ENCODE measurements around the gene SLC30A3. TPM values are rescaled to one million over a fixed set of nuclear protein-coding genes. Genes with fewer than 3 reads are reported as not detected.
A peak's percentile ranks its signal among the peaks of the same experiment; 100 is the strongest.

The SLC30A3 gene
- total and polyA plus RNA-seq, 2 of the 13 experiments (the other 11 are each of a cell fraction or from before 2014, with no cell fraction given), result 0.38 to 0.79 TPM

GRCh38 chr2:27303093-27304025 lies 40.5 kb upstream of the SLC30A3 start:
- peak; percentile 60 for ATAC-seq
- no peaks in the 10 kb centered on the region for H3K36me3 ChIP-seq (replicated peaks in 1 of 2; ENCODE audit: control insufficient read depth in 1 of 2, insufficient read depth in 2 of 2, low read length in 2 of 2)
- H3K27ac ChIP-seq (ENCODE audit: extremely low read length, insufficient read depth, low read length), result peak overlapping the region; percentile 42
- peak; percentile 86 for DNase-seq (ENCODE audit: low spot score)
- H3K9me3 ChIP-seq (ENCODE audit: low read length), result no peaks in the 10 kb centered on the region
- WGBS (ENCODE audit: low lambda C conversion rate), result 2% methylated on average over 25 of the region's 25 CpGs
- ChIA-PET CTCF (ENCODE audit: low intra/inter-chr PET ratio, low total read pairs) (interaction anchor here (0.8 to 2.6 kb wide), 11 partner anchors 10 to 457 kb away, joined by 3 to 38 read pairs (median 5); partner anchors contain the start of gene KHK), POLR2A (interaction anchor here (0.9 to 3.1 kb wide), 20 partner anchors 9 to 252 kb away, joined by 3 to 22 read pairs (median 5); partner anchors contain the start of genes AGBL5, ATRAID, EIF2B4 and GTF3C2)
- in situ Hi-C loops (cut with HindIII; ENCODE audit: extremely low pct_ligation_motif_present, low pct_unique_long_range_greater_than_20kb), result no loop called here
- FAIRE-seq, result peak; percentile 84
- H3K9ac ChIP-seq (ENCODE audit: insufficient read depth, low read depth, low read length), result peak overlapping the region; percentile 67
- peak overlapping the region; percentile 95 for H3K4me2 ChIP-seq (ENCODE audit: low read depth, low read length)
- H3K4me3 ChIP-seq (replicated peaks in 1 of 3; ENCODE audit: insufficient read depth in 1 of 3, low read depth in 2 of 3, low read length in 3 of 3), result peak overlapping the region; percentile 49 to 77 (median 63)
- no peaks in the 10 kb centered on the region for H3K79me2 ChIP-seq (ENCODE audit: insufficient read depth, low read length)
- intact Hi-C loops (cut with micrococcal nuclease; ENCODE audit: unreplicated experiment), result loop anchor here (1.0 kb wide), 4 partner anchors 18 to 53 kb away; no protein-coding TSS in a partner anchor
- no TSS peak for BruUV-seq (replicated peaks)
- peaks cover 0 to 5% of the 10 kb centered on the region in 2 experiments; a peak in 3 of 5 replicates for H3K27me3 ChIP-seq (ENCODE audit: control insufficient read depth in 1 of 2, insufficient read depth in 2 of 2, low read length in 2 of 2)
- peaks cover 33% of the 10 kb centered on the region for H3K4me1 ChIP-seq (ENCODE audit: insufficient read depth, low read length)
- peak overlapping the region; percentile 98 for H2AFZ ChIP-seq (ENCODE audit: low read length)
- H4K20me1 ChIP-seq (ENCODE audit: insufficient read depth, low read length), result no peaks in the 10 kb centered on the region
- TF ChIP-seq HDAC1 (CRISPR knock-in tag; IDR thresholded peaks at IDR 0.05) (peak; percentile 38; the same call in 1 of the 2 replicates), U2AF2 (IDR thresholded peaks at IDR 0.05; ENCODE audit: low read depth, low read length) (no peak), ARID4A (CRISPR knock-in tag; IDR thresholded peaks at IDR 0.05; ENCODE audit: borderline replicate concordance) (peak; percentile 31; the same call in 1 of the 2 replicates), KAT7 (CRISPR knock-in tag; IDR thresholded peaks at IDR 0.05; ENCODE audit: borderline replicate concordance) (no peak), THRA (CRISPR knock-in tag; IDR thresholded peaks at IDR 0.05; ENCODE audit: borderline replicate concordance) (peak; percentile 63; the same call in 1 of the 2 replicates), MEF2D (CRISPR knock-in tag; IDR thresholded peaks at IDR 0.05) (0 out of 2 replicates have a peak, but pooled peaks have one; percentile 64), ZNF670 (CRISPR knock-in tag; IDR thresholded peaks at IDR 0.05; ENCODE audit: borderline replicate concordance) (peak; percentile 39; the same call in 1 of the 2 replicates), HOXA5 (CRISPR knock-in tag; IDR thresholded peaks at IDR 0.05) (no peak), ZNF740 (CRISPR knock-in tag; IDR thresholded peaks at IDR 0.05) (no peak), ZNF251 (CRISPR knock-in tag; IDR thresholded peaks at IDR 0.05) (no peak), ATAD3A (CRISPR knock-in tag; IDR thresholded peaks at IDR 0.05) (no peak), MAF1 (CRISPR knock-in tag; IDR thresholded peaks at IDR 0.05; ENCODE audit: borderline replicate concordance) (no peak), NR2F2 (IDR thresholded peaks at IDR 0.05; ENCODE audit: borderline replicate concordance, low read depth) (no peak)
